Small intestine (tissue), 7 donors: Measurements from ENCODE around the gene CFL2. TPM values are rescaled to one million over a fixed set of nuclear protein-coding genes. Genes with fewer than 3 reads are reported as not detected.
"Not testable (repeated sequence)": the region's sequence is repeated elsewhere in the genome, so short reads cannot be mapped to it uniquely, and the experiment has no call there.

Source experiments
- DNase-seq, 2 donors: peaks; one replicate each; pipeline versions ENCODE4 v3.0.0 to v3.0.0-alpha.2; 2013
- FAIRE-seq: peaks from 2 replicates; lab custom pipeline; 2012; peaks lifted over from hg19 to GRCh38; lab: Jason Lieb, UNC
- H3K27ac ChIP-seq, 3 donors: one replicate each; pipeline ENCODE4 v1.5.1; 2013; ENCODE audit warnings: low read length in 2 of 3, mild to moderate bottlenecking in 2 of 3, control low read depth in 1 of 3, inconsistent platforms in 1 of 3, low read depth in 1 of 3, moderate library complexity in 1 of 3
- H3K27me3 ChIP-seq, 3 donors: one replicate each; pipeline ENCODE4 v1.6.1; 2013; ENCODE audit warnings: low read length in 3 of 3, inconsistent platforms in 1 of 3; ENCODE audit not compliant: control insufficient read depth in 3 of 3, insufficient read depth in 3 of 3
- H3K36me3 ChIP-seq, 3 donors: one replicate each; pipeline ENCODE4 v1.6.1; 2013; ENCODE audit warnings: low read length in 3 of 3, inconsistent platforms in 1 of 3, low read depth in 1 of 3, mild to moderate bottlenecking in 1 of 3, moderate library complexity in 1 of 3; ENCODE audit not compliant: control insufficient read depth in 3 of 3, insufficient read depth in 2 of 3
- H3K4me1 ChIP-seq, 3 donors: one replicate each; pipeline ENCODE4 v1.6.1; 2013; ENCODE audit warnings: low read length in 2 of 3, inconsistent platforms in 1 of 3, low read depth in 1 of 3, mild to moderate bottlenecking in 1 of 3, moderate library complexity in 1 of 3; ENCODE audit not compliant: control insufficient read depth in 3 of 3, insufficient read depth in 2 of 3
- H3K4me3 ChIP-seq, 3 donors: one replicate each; pipeline ENCODE4 v1.5.1; 2013; ENCODE audit warnings: low read length in 3 of 3, control low read depth in 1 of 3, inconsistent platforms in 1 of 3, low read depth in 1 of 3, mild to moderate bottlenecking in 1 of 3, moderate library complexity in 1 of 3
- H3K9me3 ChIP-seq, 2 donors: one replicate each; pipeline ENCODE4 v1.6.1; 2013; ENCODE audit warnings: low read depth in 1 of 2, low read length in 1 of 2; ENCODE audit not compliant: control insufficient read depth in 2 of 2, insufficient read depth in 1 of 2
- WGBS, 3 donors: extraction: QIAGEN DNeasy Blood & Tissue Kit; methylation state at CpG; one replicate each; pipeline ENCODE4 v1.1.7; 2013; 5-methylcytosine and 5-hydroxymethylcytosine counted together
- polyA plus RNA-seq, 4 donors: library from polyadenylated mRNA; stranded (reverse) in 3 of 4; unstranded in 1 of 4; fragments of 200-250 nt in 3 of 4; fragments of 120-200 nt in 1 of 4; gene quantifications; one replicate each; pipeline versions ENCODE4 v1.2.1 to v1.2.3, GENCODE V29; 2013
- donor health status: healthy with polysubstance abuse.
- donor health status: control.
- donor health status: control.
- donor health status: Bipolar disorder and iron deficiency.
- donor health status: healthy.

The CFL2 gene
- polyA plus RNA-seq, 4 donors = 1.6 to 17.9 (median 11.1) TPM

GRCh38 chr14:34741840-34742239, 27.4 kb upstream of the CFL2 start:
- H3K36me3 ChIP-seq = no peaks in the 10 kb centered on the region
- H3K9me3 ChIP-seq = no peaks in the 10 kb centered on the region
- FAIRE-seq = no peak
- DNase-seq = peak in 1 of 2 donors; percentile 3
- 59 to 92% (median 78%) methylated on average over 1 of the region's 1 CpG for WGBS, 3 donors
- H3K4me1 ChIP-seq = no peaks in the 10 kb centered on the region
- no peaks in the 10 kb centered on the region for H3K27me3 ChIP-seq
- no peak overlapping the region for H3K4me3 ChIP-seq
- no peak overlapping the region for H3K27ac ChIP-seq

GRCh38 chr14:34740139-34740538, 25.7 kb upstream of the CFL2 start:
- not testable (repeated sequence) for H3K4me3 ChIP-seq, H3K36me3 ChIP-seq, H3K27ac ChIP-seq, DNase-seq, H3K9me3 ChIP-seq, H3K27me3 ChIP-seq, FAIRE-seq, H3K4me1 ChIP-seq
- WGBS, 3 donors = 76 to 86% (median 80%) methylated on average over 6 of the region's 6 CpGs

DNA sequence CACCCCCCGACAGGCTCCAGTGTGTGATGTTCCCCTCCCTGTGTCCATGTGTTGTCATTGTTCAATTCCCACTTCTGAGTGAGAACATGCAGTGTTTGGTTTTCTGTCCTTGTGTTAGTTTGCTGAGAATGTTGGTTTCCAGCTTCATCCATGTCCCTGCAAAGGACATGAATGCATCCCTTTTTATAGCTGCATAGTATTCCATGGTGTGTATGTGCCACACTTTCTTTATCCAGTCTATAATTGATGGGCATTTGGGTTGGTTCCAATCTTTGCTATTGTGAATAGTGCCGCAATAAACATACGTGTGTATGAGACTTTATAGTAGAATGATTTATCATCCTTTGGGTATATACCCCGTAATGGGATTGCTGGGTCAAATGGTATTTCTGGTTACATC, 22.7 kb upstream of the CFL2 start:
- not testable (repeated sequence) for H3K4me1 ChIP-seq, H3K36me3 ChIP-seq, DNase-seq, H3K27me3 ChIP-seq, H3K27ac ChIP-seq, FAIRE-seq, H3K9me3 ChIP-seq, H3K4me3 ChIP-seq
- 90 to 93% (median 92%) methylated on average over 4 of the region's 4 CpGs for WGBS, 3 donors

DNA sequence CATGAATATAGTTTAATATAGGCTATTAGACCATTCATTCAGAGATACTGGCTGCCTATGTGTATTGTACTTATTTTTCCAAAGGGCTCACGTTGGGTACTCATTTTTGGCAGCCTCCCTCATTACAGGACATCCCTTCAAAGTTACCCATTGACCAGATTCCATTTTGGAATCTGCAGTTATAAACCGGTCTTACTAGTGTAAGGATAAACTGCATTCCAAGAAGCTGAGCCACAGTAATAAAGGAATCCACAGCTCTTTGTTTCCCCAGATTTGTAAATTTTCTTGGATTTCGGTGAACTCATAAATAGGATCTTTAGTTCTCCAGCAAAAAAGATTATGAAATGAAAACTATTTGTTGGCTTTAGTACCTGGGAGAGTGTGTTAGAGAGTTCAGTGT, 18.9 kb upstream of the CFL2 start:
- Histone ChIP-seq H3K36me3 (no peaks in the 10 kb centered on the region), H3K4me1 (no peaks in the 10 kb centered on the region), H3K27me3 (no peaks in the 10 kb centered on the region), H3K9me3 (no peaks in the 10 kb centered on the region), H3K27ac (no peak overlapping the region), H3K4me3 (no peak overlapping the region)
- DNase-seq (no peak), FAIRE-seq (no peak)
- 47 to 66% (median 60%) methylated on average over 3 of the region's 3 CpGs for WGBS, 3 donors

GRCh38 chr14:34732802-34733201, 18.4 kb upstream of the CFL2 start:
- 63 to 77% (median 70%) methylated on average over 4 of the region's 4 CpGs for WGBS, 3 donors
- Histone ChIP-seq H3K36me3 (no peaks in the 10 kb centered on the region), H3K4me1 (no peaks in the 10 kb centered on the region), H3K27ac (no peak overlapping the region), H3K27me3 (no peaks in the 10 kb centered on the region), H3K4me3 (no peak overlapping the region), H3K9me3 (no peaks in the 10 kb centered on the region)
- no peak for FAIRE-seq
- no peak for DNase-seq

DNA sequence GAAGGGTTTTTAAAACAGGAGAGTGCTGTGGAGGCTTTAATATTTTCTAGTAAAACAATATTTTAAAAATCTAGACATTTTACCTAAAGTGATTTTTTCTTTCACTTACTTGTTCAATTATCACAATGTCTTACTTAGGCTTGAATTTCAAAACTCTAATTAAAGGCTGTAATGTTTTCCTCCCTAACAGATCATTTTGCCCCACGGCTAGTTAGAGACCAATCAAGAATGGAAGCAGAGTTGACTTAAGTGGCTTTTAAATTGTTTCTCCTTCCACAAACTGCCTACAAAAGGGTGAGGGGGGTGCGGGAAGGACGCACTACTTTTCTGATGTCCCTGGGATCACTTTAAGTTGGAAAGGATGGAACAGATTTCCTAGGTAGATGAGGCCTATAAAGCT, 9.5 kb upstream of the CFL2 start:
- DNase-seq = no peak
- Histone ChIP-seq H3K4me1 (no peaks in the 10 kb centered on the region), H3K4me3 (no peak overlapping the region), H3K9me3 (no peaks in the 10 kb centered on the region), H3K27me3 (no peaks in the 10 kb centered on the region), H3K36me3 (no peaks in the 10 kb centered on the region), H3K27ac (no peak overlapping the region)
- 89 to 97% (median 91%) methylated on average over 3 of the region's 3 CpGs for WGBS, 3 donors
- no peak for FAIRE-seq

- 8 to 13% (median 13%) methylated on average over 10 of the region's 10 CpGs for WGBS, 3 donors
- DNase-seq (peak; percentile 44 to 58), FAIRE-seq (no peak)
- Histone ChIP-seq H3K4me1 (no peaks in the 10 kb centered on the region), H3K9me3 (no peaks in the 10 kb centered on the region), H3K27me3 (no peaks in the 10 kb centered on the region), H3K27ac (no peak overlapping the region), H3K4me3 (no peak overlapping the region), H3K36me3 (no peaks in the 10 kb centered on the region)
Measured at GRCh38 chr14:34722723-34723545, 8.5 kb upstream of the CFL2 start.

GRCh38 chr14:34721129-34721528, 6.7 kb upstream of the CFL2 start:
- DNase-seq = no peak
- FAIRE-seq = no peak
- Histone ChIP-seq H3K4me1 (no peaks in the 10 kb centered on the region), H3K27ac (no peak overlapping the region), H3K9me3 (no peaks in the 10 kb centered on the region), H3K27me3 (no peaks in the 10 kb centered on the region), H3K4me3 (no peak overlapping the region), H3K36me3 (no peaks in the 10 kb centered on the region)
- 77 to 79% (median 78%) methylated on average over 2 of the region's 2 CpGs for WGBS, 3 donors
